ENCODE data around the gene MYO1E.

MYO1E gene

DNA sequence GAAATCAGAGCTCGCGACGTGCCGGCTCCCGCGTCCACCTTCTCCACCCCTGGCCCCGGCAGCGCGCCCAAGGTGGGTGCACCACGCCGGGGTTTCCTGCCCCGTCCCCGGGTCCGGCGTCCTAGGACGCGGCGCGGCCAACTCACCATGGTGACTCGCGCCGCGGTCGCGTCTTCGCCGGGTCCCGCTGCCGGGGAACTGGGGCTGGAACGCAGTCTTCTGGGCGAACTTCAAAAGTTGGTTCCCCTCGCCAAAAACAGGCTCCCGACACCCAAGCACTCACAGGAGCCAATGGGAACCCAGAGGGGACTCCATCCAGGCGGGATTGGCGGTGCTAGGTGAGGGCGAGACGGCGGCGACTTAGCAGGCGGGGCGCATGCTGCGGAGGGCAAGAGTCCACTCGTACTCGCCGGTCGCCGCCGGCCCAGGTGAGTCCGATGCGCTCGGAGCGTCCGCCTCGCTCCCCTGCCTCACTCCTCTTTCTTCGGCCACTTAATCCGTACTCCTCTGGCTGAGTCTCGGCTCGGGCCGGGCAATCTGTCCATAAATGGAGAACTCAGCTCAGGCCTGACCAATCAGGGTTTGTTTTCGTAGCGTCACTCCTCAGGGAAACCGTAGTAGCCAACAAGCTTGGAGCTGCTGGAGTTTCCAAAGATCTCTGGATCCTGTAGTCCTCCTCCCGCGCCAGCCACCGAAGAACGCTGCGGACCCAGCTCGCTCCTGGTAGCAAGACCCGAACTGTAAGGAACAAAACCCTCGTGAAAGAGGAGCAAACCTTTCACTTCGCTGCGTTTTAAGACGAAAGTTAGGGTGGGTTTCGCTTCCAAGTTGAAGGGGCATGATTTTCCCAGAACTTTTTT, at the start of gene MYO1E:
Gene MYO1E, minus strand, starts transcription at position 520 of the 860 bp plus-strand sequence. Its CDS starts 371 bp downstream, at position 149.
- DNase-seq (ENCODE audit: low spot score) = peak; percentile 89
- TF ChIP-seq CTCF (IDR thresholded peaks at IDR 0.05; ENCODE audit: extremely low read depth, missing control alignments) = no peak

DNA sequence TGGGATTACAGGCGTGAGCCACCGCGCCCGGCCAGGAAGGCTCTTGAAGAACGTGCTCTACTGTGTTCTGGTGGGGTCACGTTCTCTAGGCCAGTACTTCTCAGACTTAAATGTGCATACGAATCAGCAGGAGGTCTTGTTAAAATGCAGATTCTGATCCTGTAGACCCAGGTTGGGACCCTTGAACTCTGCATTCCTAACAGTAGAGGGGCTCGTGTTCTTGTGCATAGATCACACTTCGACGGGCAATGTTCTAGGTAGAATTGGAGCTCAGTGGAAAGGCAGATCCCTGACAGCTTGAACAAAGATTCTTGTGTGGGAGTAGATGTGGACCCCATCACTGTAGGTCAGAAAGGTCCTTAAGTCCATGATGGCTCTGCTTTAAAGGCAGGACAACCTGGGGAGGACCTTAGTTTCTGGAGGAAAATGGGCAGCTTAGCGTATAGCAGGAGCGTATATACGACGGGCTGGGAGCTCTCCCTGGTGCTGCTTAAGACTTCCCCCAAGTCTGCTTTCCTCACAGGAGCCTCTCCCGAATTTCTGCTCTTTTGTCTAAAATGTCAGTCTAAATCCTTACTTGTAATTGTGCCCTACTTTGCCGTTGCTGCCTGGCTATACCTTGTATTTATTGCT, 48.4 kb upstream of the MYO1E start:
- DNase-seq (ENCODE audit: low spot score) = no peak

DNA sequence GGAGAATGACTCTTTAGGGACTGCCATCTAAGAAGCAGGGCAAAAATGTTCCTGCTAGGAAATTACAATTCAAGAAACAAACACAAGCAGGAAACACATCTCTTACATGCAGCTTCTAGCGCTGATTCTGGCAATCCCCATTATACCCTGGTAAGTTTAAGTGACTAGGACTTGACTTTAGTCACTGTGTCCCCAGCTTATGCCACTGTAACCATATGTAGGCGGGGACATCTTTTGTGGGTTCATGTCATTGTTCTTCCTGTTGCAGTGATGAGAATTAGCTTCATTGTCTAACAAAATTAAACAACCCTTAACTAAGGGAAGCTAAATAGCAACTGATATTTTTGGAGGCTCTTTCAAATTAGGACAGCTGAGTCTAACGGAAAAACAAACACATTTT, 47.4 kb upstream of the MYO1E start:
- no peak for DNase-seq (ENCODE audit: low spot score)
- TF ChIP-seq CTCF (IDR thresholded peaks at IDR 0.05; ENCODE audit: extremely low read depth, missing control alignments) = no peak

More for the DNA sequence above, 48.4 kb upstream of the MYO1E start:
- no peak for TF ChIP-seq CTCF (IDR thresholded peaks at IDR 0.05; ENCODE audit: extremely low read depth, missing control alignments)

GRCh38 chr15:59419170-59419569, 46.5 kb upstream of the MYO1E start:
- no peak for DNase-seq (ENCODE audit: low spot score)
- no peak for TF ChIP-seq CTCF (IDR thresholded peaks at IDR 0.05; ENCODE audit: extremely low read depth, missing control alignments)

DNA sequence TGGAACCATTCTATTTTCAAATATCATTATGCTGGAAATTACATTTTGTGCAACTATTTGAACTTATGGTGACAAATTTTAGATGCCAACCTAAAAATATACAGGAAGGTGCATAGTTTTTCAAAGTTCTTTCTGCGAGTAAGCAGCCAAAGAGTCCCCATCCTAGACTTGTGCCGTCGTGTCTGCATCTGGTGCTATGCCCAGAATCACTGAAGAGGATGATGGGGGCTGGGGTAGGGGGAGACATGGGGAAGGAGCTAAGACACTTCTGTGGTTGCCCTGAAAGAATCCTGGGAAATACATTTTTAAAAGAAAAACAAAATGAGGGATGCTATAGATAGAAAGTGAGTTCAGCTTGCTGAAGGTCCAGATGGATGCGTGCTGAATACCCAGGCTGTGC, 44.1 kb upstream of the MYO1E start:
- DNase-seq (ENCODE audit: low spot score) = no peak
- no peak for TF ChIP-seq CTCF (IDR thresholded peaks at IDR 0.05; ENCODE audit: extremely low read depth, missing control alignments)

DNA sequence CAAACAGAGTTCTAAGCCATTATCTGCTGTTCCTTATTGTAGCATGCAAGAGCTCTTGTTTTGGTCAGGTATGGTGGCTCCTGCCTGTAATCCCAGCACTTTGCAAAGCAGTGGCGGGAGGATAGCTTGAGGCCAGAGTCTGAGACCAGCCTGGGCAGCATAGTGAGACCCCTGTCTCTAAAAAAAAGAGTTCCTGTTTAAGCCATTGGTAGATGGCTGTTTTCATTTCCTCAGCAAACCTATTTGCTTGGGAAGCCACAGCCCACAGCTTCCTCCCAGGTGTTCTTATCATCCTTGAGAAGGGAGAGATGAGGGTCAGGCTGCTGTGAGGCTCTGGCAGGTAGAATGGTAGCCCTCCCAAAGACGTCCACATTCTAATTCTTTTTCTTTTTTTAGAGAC, 40.9 kb upstream of the MYO1E start:
- TF ChIP-seq CTCF (IDR thresholded peaks at IDR 0.05; ENCODE audit: extremely low read depth, missing control alignments) = no peak
- DNase-seq (ENCODE audit: low spot score) = no peak

- no peak for TF ChIP-seq CTCF (IDR thresholded peaks at IDR 0.05; ENCODE audit: extremely low read depth, missing control alignments)
- DNase-seq (ENCODE audit: low spot score) = no peak
Measured at GRCh38 chr15:59410391-59410896, 37.8 kb upstream of the MYO1E start.
